Measurements from ENCODE around the gene MSRB3.

DNA sequence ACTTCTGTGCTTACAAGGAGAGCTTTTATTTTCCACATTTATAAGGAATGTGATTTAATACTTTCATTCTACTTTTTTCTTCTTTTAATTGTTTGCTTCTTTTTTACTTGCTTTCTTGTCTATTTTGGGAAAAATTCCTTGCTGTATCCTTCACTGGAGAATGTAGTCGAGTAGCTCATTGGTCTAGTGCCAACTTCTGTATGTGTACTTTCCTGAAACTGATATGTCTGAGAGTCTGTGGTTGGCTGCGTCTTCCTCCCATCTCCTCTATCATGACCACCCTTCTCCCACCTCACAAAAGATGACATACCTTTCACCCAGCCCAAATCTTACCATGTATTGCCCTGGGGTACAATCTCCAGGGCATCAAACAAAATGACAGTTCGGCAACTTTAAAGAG, 51.8 kb downstream of the MSRB3 start:
- TF ChIP-seq SMC3 (IDR thresholded peaks at IDR 0.05; ENCODE audit: low read depth, low read length) (no peak), MXI1 (IDR thresholded peaks at IDR 0.05; ENCODE audit: low read depth, low read length) (no peak), GATA2 (CRISPR knock-in tag; IDR thresholded peaks at IDR 0.05) (no peak), YY1 (IDR thresholded peaks at IDR 0.05; ENCODE audit: low read depth) (no peak)
- TF ChIP-seq, protein P1, sequence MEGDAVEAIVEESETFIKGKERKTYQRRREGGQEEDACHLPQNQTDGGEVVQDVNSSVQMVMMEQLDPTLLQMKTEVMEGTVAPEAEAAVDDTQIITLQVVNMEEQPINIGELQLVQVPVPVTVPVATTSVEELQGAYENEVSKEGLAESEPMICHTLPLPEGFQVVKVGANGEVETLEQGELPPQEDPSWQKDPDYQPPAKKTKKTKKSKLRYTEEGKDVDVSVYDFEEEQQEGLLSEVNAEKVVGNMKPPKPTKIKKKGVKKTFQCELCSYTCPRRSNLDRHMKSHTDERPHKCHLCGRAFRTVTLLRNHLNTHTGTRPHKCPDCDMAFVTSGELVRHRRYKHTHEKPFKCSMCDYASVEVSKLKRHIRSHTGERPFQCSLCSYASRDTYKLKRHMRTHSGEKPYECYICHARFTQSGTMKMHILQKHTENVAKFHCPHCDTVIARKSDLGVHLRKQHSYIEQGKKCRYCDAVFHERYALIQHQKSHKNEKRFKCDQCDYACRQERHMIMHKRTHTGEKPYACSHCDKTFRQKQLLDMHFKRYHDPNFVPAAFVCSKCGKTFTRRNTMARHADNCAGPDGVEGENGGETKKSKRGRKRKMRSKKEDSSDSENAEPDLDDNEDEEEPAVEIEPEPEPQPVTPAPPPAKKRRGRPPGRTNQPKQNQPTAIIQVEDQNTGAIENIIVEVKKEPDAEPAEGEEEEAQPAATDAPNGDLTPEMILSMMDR (IDR thresholded peaks at IDR 0.05) = no peak
